Liver (tissue), 9 donors: ENCODE measurements around the gene GABRA5. TPM values are rescaled to one million over a fixed set of nuclear protein-coding genes. Genes with fewer than 3 reads are reported as not detected.

Experiments
- DNase-seq: peaks from one replicate; pipeline ENCODE4 v3.0.0-alpha.2; 2017; ENCODE audit warnings: low spot score
- H3K27ac ChIP-seq, 2 donors: one replicate each; pipeline ENCODE4 v1.7.0; 2013; ENCODE audit warnings: inconsistent platforms in 2 of 2, low read length in 2 of 2, control low read depth in 1 of 2, low read depth in 1 of 2, mild to moderate bottlenecking in 1 of 2
- H3K27me3 ChIP-seq, 4 donors: one replicate each; pipeline versions ENCODE4 v1.6.1 to v1.7.0; 2013; ENCODE audit warnings: low read length in 3 of 4, inconsistent platforms in 1 of 4, mild to moderate bottlenecking in 1 of 4, moderate library complexity in 1 of 4; ENCODE audit not compliant: control insufficient read depth in 4 of 4, insufficient read depth in 4 of 4
- H3K36me3 ChIP-seq, 4 donors: one replicate each; pipeline versions ENCODE4 v1.6.1 to v1.7.0; 2013; ENCODE audit warnings: low read length in 3 of 4, mild to moderate bottlenecking in 3 of 4, low read depth in 1 of 4, moderate library complexity in 1 of 4; ENCODE audit not compliant: control insufficient read depth in 4 of 4, insufficient read depth in 3 of 4
- H3K4me1 ChIP-seq, 4 donors: one replicate each; pipeline versions ENCODE4 v1.6.1 to v1.7.0; 2013; ENCODE audit warnings: low read length in 3 of 4, mild to moderate bottlenecking in 3 of 4, moderate library complexity in 1 of 4; ENCODE audit not compliant: control insufficient read depth in 4 of 4, insufficient read depth in 4 of 4
- H3K4me3 ChIP-seq, 3 donors: one replicate each; pipeline versions ENCODE4 v1.6.1 to v1.7.0; 2013; ENCODE audit warnings: low read length in 3 of 3, control low read depth in 1 of 3, low read depth in 1 of 3, mild to moderate bottlenecking in 1 of 3
- H3K9ac ChIP-seq, 2 donors: one replicate each; pipeline ENCODE4 v1.7.0; 2013; ENCODE audit warnings: low read length in 2 of 2, mild to moderate bottlenecking in 2 of 2, moderate library complexity in 2 of 2, control low read depth in 1 of 2, low read depth in 1 of 2
- H3K9me3 ChIP-seq, 4 donors: one replicate each; pipeline versions ENCODE4 v1.6.1 to v1.7.0; 2013; ENCODE audit warnings: low read length in 3 of 4; ENCODE audit not compliant: control insufficient read depth in 4 of 4
- CTCF ChIP-seq: fragments of 150-350 bp; IDR thresholded peaks from 2 replicates; pipeline ENCODE4 v1.5.1; 2017; ENCODE audit warnings: improper control_type of control experiment, low read depth, low read length; ENCODE audit not compliant: missing input control
- EGR1 ChIP-seq, 2 donors: IDR thresholded peaks; 2 replicates each; pipeline ENCODE4 v1.6.1; 2016 to 2018; ENCODE audit warnings: antibody characterized with exemption in 2 of 2, low read depth in 2 of 2
- FOXA1 ChIP-seq: IDR thresholded peaks from 2 replicates; pipeline ENCODE4 v1.6.1; 2016; ENCODE audit warnings: antibody characterized with exemption
- GABPA ChIP-seq, 2 donors: IDR thresholded peaks in 1 of 2; conservative IDR thresholded peaks in 1 of 2; 2 replicates each; pipeline ENCODE4 v1.6.1; 2016; ENCODE audit warnings: antibody characterized with exemption in 2 of 2, mild to moderate bottlenecking in 1 of 2, moderate library complexity in 1 of 2
- HNF4A ChIP-seq, 2 donors: conservative IDR thresholded peaks; 2 replicates each; pipeline ENCODE4 v1.6.1; 2016; ENCODE audit warnings: antibody characterized with exemption in 2 of 2, mild to moderate bottlenecking in 2 of 2
- MAX ChIP-seq: IDR thresholded peaks from 2 replicates; pipeline ENCODE4 v1.6.1; 2016; ENCODE audit warnings: antibody characterized with exemption
- NR2F2 ChIP-seq: IDR thresholded peaks from 2 replicates; pipeline ENCODE4 v1.6.1; 2016; ENCODE audit warnings: antibody characterized with exemption
- RAD21 ChIP-seq, 2 donors: IDR thresholded peaks; 2 replicates each; pipeline ENCODE4 v1.6.1; 2016; ENCODE audit warnings: antibody characterized with exemption in 2 of 2, mild to moderate bottlenecking in 2 of 2
- REST ChIP-seq: IDR thresholded peaks from 2 replicates; pipeline ENCODE4 v1.6.1; 2016; ENCODE audit warnings: antibody characterized with exemption, mild to moderate bottlenecking
- RXRA ChIP-seq, 2 donors: IDR thresholded peaks; 2 replicates each; pipeline ENCODE4 v1.6.1; 2017 to 2018; ENCODE audit warnings: antibody characterized with exemption in 2 of 2, mild to moderate bottlenecking in 1 of 2
- YY1 ChIP-seq: IDR thresholded peaks from 2 replicates; pipeline ENCODE4 v1.6.1; 2016; ENCODE audit warnings: antibody characterized with exemption, mild to moderate bottlenecking
- ZBTB33 ChIP-seq: IDR thresholded peaks from 2 replicates; pipeline ENCODE4 v1.6.1; 2016; ENCODE audit warnings: antibody characterized with exemption
- WGBS: extraction: QIAGEN DNeasy Blood & Tissue Kit; methylation state at CpG from one replicate; pipeline ENCODE4 v1.1.7; 2013; 5-methylcytosine and 5-hydroxymethylcytosine counted together
- polyA plus RNA-seq, 2 donors: library from polyadenylated mRNA; stranded (reverse) in 1 of 2; unstranded in 1 of 2; fragments of 200-250 nt in 1 of 2; fragments of >200 nt in 1 of 2; fragmentation: Nextera tagmentation in 1 of 2; extraction: Ambion mirVana in 1 of 2; gene quantifications; one replicate each; pipeline versions ENCODE4 v1.2.1 to v1.2.3, GENCODE V29; 2013 to 2015
- total RNA-seq, 2 donors: library from RNA; depleted of rRNA; stranded (reverse); fragments of >200 nt; gene quantifications; one replicate each; pipeline ENCODE4 v1.2.3, GENCODE V29; 2014
- donor health status: healthy.
- donor health status: healthy.
- donor health status: healthy.
- donor health status: healthy.
- donor health status: healthy.

GABRA5 gene
- total and polyA plus RNA-seq, 4 donors = not detected

- DNase-seq = no peak
- TF ChIP-seq NR2F2 (no peak), EGR1 (IDR thresholded peaks at IDR 0.05; ENCODE audit: low read depth in 2 of 2) (no peak), RAD21 (IDR thresholded peaks at IDR 0.05) (no peak), YY1 (no peak), RXRA (IDR thresholded peaks at IDR 0.05) (no peak), ZBTB33 (no peak), CTCF (no peak), REST (no peak), GABPA (IDR thresholded peaks at IDR 0.05 in 1 of 2, conservative IDR thresholded peaks at IDR 0.05 in 1 of 2) (no peak)
- peaks cover 0 to 7% (median 3%) of the 10 kb centered on the region in 4 donors for H3K4me1 ChIP-seq
- no peak overlapping the region for H3K27ac ChIP-seq
- H3K4me3 ChIP-seq = no peak overlapping the region
- 9% methylated on average over 48 of the region's 48 CpGs for WGBS
- H3K9me3 ChIP-seq = peaks cover 0 to 2% (median 0%) of the 10 kb centered on the region in 4 donors
- H3K27me3 ChIP-seq = peaks cover 0 to 17% (median 2%) of the 10 kb centered on the region in 4 donors
- no peaks in the 10 kb centered on the region for H3K36me3 ChIP-seq
- H3K9ac ChIP-seq = no peak overlapping the region
Measured at GRCh38 chr15:26967719-26968269, 100.9 kb downstream of the GABRA5 start.

- no peak for DNase-seq
- H3K36me3 ChIP-seq = no peaks in the 10 kb centered on the region
- no peak overlapping the region for H3K9ac ChIP-seq
- H3K4me1 ChIP-seq = peaks cover 0 to 7% (median 3%) of the 10 kb centered on the region in 4 donors
- H3K27me3 ChIP-seq = peaks cover 0 to 17% (median 3%) of the 10 kb centered on the region in 4 donors
- H3K9me3 ChIP-seq = peaks cover 0 to 2% (median 0%) of the 10 kb centered on the region in 4 donors
- no peak overlapping the region for H3K27ac ChIP-seq
- WGBS = 63% methylated on average over 2 of the region's 2 CpGs
- TF ChIP-seq FOXA1 (no peak), MAX (no peak), REST (no peak), HNF4A (conservative IDR thresholded peaks at IDR 0.05) (no peak), RXRA (IDR thresholded peaks at IDR 0.05) (no peak), GABPA (IDR thresholded peaks at IDR 0.05 in 1 of 2, conservative IDR thresholded peaks at IDR 0.05 in 1 of 2) (no peak), CTCF (no peak), YY1 (no peak)
- no peak overlapping the region for H3K4me3 ChIP-seq
Measured at GRCh38 chr15:26968806-26969205, 101.9 kb downstream of the GABRA5 start.
